Activated CD4-positive, alpha-beta T cell treated with anti-CD3 and anti-CD28 coated beads, Interleukin-2, amount 10 ng/mL, durations not matched to agents 7 days and 5 days (primary cell): ENCODE data around the gene USP2. TPM values are rescaled to one million over a fixed set of nuclear protein-coding genes. Genes with fewer than 3 reads are reported as not detected.

Experiments used
- CTCF ChIA-PET: fragments of 350-600 bp; sonication (Branson Sonifier 250); formaldehyde crosslinking; loops from one replicate; lab custom pipeline; 2021; ENCODE audit warnings: antibody characterized with exemption; lab: Charles Lee
- POLR2A ChIA-PET: fragments of 350-600 bp; sonication (Branson Sonifier 250); formaldehyde crosslinking; loops from one replicate; lab custom pipeline; 2021; ENCODE audit warnings: antibody characterized with exemption; lab: Charles Lee
- DNase-seq: peaks from one replicate; pipeline ENCODE4 v3.0.0-alpha.2; 2020
- H3K27ac Mint-ChIP-seq: one replicate; pipeline ENCODE4 v1.8.0; 2021; ENCODE audit warnings: mild to moderate bottlenecking, moderate library complexity, mixed read lengths
- H3K27me3 Mint-ChIP-seq: one replicate; pipeline ENCODE4 v1.8.0; 2021; ENCODE audit warnings: mixed read lengths
- H3K36me3 Mint-ChIP-seq: one replicate; pipeline ENCODE4 v1.8.0; 2021; ENCODE audit warnings: low read depth, mixed read lengths
- H3K4me1 Mint-ChIP-seq: one replicate; pipeline ENCODE4 v1.8.0; 2021; ENCODE audit warnings: mixed read lengths
- H3K4me3 Mint-ChIP-seq: one replicate; pipeline ENCODE4 v1.8.0; 2021; ENCODE audit warnings: mild to moderate bottlenecking, moderate library complexity, mixed read lengths
- H3K9me3 Mint-ChIP-seq: one replicate; pipeline ENCODE4 v1.8.0; 2021; ENCODE audit warnings: mixed read lengths
- total RNA-seq, 2 experiments: library from RNA; stranded (reverse); gene quantifications; one replicate each; pipeline ENCODE4 v1.2.3, GENCODE V29; 2021

USP2 gene, protein sequence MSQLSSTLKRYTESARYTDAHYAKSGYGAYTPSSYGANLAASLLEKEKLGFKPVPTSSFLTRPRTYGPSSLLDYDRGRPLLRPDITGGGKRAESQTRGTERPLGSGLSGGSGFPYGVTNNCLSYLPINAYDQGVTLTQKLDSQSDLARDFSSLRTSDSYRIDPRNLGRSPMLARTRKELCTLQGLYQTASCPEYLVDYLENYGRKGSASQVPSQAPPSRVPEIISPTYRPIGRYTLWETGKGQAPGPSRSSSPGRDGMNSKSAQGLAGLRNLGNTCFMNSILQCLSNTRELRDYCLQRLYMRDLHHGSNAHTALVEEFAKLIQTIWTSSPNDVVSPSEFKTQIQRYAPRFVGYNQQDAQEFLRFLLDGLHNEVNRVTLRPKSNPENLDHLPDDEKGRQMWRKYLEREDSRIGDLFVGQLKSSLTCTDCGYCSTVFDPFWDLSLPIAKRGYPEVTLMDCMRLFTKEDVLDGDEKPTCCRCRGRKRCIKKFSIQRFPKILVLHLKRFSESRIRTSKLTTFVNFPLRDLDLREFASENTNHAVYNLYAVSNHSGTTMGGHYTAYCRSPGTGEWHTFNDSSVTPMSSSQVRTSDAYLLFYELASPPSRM
- total RNA-seq, result under 1 TPM; 0.17 to 0.22 TPM

DNA sequence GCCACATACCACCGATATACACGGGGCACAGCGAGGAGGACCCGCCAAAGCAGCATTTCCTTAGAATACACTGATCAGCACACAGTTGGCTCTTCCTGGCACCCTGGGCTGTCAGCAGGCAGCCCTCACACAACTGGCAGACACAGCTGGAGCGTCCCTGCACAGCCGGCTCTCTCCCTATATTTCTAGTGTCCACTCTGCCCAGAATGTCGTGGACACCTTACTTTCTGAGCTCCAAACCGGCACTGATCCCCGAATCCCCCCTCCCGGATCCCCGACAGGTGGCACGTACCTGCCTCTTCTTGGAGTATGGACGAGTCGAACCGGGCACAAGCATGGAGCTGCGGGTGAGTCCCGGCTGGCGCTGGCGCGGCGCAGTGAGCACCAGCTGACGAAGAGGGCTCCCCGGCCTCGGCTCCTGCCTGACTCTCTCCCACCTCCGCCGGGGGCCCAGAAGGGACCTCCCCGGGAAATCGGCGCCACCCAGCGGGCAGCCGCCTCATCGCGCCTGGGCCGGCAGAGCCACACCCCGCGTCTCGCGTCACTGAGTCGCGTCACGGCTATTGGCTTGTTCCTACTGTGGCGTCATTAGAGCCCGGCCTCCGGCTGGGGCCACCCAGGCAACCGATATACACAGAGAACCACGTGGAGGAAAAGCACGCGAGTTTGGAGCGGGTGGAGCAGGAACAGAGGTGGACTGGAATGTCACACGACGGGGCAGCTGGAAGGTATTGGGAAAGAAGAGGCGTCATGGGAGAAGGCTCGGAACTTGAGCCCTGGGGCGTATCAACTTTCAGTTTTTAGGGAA lies at the start of gene USP2:
TSS of gene USP2 (minus strand) at position 510 of the 808 bp plus-strand sequence. CDS start 8,210 bp downstream, outside the sequence.
- H3K9me3 Mint-ChIP-seq, result no peaks in the 10 kb centered on the region
- H3K27ac Mint-ChIP-seq, result peak within 1 kb of the TSS; percentile 51

DNA sequence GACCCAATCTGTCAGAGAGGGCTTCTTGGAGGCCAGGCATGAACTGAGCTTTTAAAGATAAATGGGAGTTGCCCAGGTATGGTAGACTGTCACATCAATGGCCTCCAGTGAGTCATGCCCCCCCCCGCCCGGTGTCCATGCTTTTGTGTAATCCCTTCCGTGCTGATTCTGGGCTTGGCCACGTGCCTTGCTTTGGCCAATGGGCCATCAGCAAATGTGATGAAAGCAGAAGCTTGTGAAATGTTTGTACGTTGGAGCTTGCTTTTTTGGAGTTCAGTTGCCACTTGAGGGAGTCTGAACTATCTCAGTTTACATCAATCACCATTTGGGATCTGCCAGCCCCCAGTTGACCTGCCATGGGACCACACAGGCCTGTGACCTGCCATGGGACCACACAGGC lies 45.8 kb upstream of the USP2 start:
- ChIA-PET POLR2A (no interaction called here), CTCF (no interaction called here)
- Mint-ChIP-seq H3K27ac (no peak overlapping the region), H3K9me3 (no peaks in the 10 kb centered on the region), H3K4me3 (no peak overlapping the region), H3K4me1 (peaks cover 4% of the 10 kb centered on the region), H3K27me3 (peaks cover 38% of the 10 kb centered on the region), H3K36me3 (no peaks in the 10 kb centered on the region)
- DNase-seq, result no peak

More for the DNA sequence above, at the start of gene USP2:
- no peak within 1 kb of the TSS for H3K4me3 Mint-ChIP-seq
- ChIA-PET CTCF (interaction anchor here (0.5 to 2.4 kb wide), 17 partner anchors 8 to 930 kb away, joined by 3 to 11 read pairs (median 4); no protein-coding TSS in a partner anchor), POLR2A (no interaction called here)
- DNase-seq, result peak; percentile 95
- H3K4me1 Mint-ChIP-seq, result peaks cover 7% of the 10 kb centered on the region
- no peaks in the 10 kb centered on the region for H3K36me3 Mint-ChIP-seq
- H3K27me3 Mint-ChIP-seq, result peaks cover 6% of the 10 kb centered on the region

DNA sequence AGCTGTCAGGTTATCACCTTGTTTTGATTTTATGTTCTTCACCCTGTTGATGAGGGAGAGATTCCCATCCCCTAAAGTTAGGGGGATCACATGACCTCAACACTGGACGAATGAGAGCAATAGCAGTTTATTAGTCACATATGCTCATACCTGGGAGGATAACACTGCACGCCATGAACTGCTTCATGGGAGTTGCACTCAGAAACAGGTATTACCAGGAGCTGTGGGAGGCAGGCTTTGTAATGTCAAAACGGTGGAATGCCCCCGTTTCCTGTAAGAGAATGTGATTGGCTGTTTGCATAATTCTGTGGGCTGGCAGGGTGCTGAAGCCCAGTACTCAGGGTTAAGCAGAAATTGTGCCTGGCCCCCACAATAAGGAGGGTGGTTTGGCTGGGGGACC lies 44.7 kb upstream of the USP2 start:
- ChIA-PET CTCF (interaction anchor here (0.6 to 0.7 kb wide), 2 partner anchors 198 to 502 kb away, joined by 3 to 4 read pairs; no protein-coding TSS in a partner anchor), POLR2A (no interaction called here)
- DNase-seq, result no peak
- Mint-ChIP-seq H3K27me3 (peaks cover 42% of the 10 kb centered on the region), H3K4me1 (peaks cover 12% of the 10 kb centered on the region), H3K4me3 (no peak overlapping the region), H3K27ac (no peak overlapping the region), H3K36me3 (no peaks in the 10 kb centered on the region), H3K9me3 (no peaks in the 10 kb centered on the region)

DNA sequence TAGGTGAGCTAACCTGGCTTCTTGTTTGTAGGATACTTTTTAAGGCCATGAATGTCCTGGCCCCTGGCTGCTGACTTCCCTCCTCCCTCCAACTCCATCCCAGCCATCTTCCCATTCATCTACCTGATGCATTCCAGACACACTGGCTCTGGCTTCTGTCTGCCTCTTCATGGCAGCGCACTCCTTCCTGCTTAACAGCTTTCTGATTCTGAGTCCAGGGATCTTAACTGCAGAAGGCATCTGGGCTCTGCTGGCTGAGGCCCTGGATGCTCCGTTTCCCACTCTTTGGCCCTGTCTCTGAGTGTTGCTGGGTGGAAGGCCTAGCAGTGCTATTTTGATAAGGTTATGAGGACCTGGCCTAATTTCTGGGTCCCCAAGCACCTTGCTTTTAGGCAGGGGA lies 43.3 kb upstream of the USP2 start:
- ChIA-PET POLR2A (no interaction called here), CTCF (no interaction called here)
- no peak for DNase-seq
- H3K36me3 Mint-ChIP-seq, result no peaks in the 10 kb centered on the region
- no peaks in the 10 kb centered on the region for H3K9me3 Mint-ChIP-seq
- H3K4me3 Mint-ChIP-seq, result no peak overlapping the region
- peaks cover 12% of the 10 kb centered on the region for H3K4me1 Mint-ChIP-seq
- H3K27me3 Mint-ChIP-seq, result peaks cover 38% of the 10 kb centered on the region
- H3K27ac Mint-ChIP-seq, result no peak overlapping the region

DNA sequence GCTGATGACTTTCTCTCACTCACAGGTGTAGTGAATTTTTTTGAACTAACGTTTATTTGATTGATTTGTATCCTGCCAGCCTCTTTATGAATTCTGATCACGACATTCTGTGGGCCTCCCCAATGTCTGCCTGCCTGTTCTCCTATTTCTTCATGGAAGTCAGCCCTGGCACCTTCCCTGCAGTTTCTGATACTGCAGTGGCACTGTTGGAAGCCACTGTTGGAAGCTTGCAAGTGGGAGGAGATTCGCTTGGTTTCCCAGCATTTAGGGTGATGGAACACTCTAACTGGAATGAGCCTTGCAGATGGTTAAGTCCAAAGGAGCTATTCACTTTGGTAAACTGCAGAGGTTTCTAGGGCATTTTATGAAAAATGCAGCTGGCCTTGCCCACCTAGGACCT lies 42.8 kb upstream of the USP2 start:
- Mint-ChIP-seq H3K4me1 (peaks cover 12% of the 10 kb centered on the region), H3K27me3 (peaks cover 35% of the 10 kb centered on the region), H3K4me3 (no peak overlapping the region), H3K36me3 (no peaks in the 10 kb centered on the region), H3K27ac (no peak overlapping the region), H3K9me3 (no peaks in the 10 kb centered on the region)
- POLR2A ChIA-PET, result no interaction called here
- CTCF ChIA-PET, result no interaction called here
- DNase-seq, result no peak

DNA sequence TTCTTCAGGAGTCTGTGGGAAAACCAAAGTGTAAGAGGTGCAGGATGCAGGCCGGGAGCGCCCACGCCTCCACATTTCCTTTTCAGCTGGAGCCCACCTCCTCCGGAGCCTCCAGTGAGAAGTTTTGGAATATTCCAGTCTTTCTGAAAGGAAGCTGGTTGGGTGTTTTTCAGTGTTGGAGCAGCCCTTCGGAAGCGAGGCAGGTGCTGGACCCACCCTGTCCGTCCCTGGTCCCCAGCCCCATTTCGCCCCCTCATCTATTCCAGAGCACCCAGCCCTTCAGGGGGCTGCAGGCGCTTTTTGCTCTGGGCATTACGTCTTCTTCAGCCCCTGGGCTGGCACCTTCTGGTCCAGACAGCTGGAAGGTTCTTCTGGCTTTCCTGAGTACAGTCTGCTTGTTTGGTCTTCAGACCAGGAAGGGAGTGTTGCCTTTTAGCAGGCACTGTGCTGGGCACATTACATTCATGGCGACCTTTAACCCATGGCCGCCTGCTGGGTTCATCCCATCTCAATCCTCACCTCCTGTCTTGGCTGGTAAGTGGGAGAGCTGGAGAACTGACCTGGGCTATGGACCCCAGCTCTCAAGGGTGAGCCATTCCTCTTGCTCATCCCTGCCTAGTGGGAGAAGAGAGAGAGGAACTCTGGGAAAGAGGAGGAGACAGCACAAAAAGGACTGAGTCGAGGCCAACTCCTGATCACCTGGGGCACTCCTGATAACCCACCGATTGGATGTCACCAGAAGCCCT lies 42.2 kb upstream of the USP2 start:
- Mint-ChIP-seq H3K9me3 (no peaks in the 10 kb centered on the region), H3K4me1 (peaks cover 12% of the 10 kb centered on the region), H3K4me3 (no peak overlapping the region), H3K27me3 (peaks cover 35% of the 10 kb centered on the region), H3K36me3 (no peaks in the 10 kb centered on the region), H3K27ac (no peak overlapping the region)
- ChIA-PET CTCF (no interaction called here), POLR2A (no interaction called here)
- no peak for DNase-seq

DNA sequence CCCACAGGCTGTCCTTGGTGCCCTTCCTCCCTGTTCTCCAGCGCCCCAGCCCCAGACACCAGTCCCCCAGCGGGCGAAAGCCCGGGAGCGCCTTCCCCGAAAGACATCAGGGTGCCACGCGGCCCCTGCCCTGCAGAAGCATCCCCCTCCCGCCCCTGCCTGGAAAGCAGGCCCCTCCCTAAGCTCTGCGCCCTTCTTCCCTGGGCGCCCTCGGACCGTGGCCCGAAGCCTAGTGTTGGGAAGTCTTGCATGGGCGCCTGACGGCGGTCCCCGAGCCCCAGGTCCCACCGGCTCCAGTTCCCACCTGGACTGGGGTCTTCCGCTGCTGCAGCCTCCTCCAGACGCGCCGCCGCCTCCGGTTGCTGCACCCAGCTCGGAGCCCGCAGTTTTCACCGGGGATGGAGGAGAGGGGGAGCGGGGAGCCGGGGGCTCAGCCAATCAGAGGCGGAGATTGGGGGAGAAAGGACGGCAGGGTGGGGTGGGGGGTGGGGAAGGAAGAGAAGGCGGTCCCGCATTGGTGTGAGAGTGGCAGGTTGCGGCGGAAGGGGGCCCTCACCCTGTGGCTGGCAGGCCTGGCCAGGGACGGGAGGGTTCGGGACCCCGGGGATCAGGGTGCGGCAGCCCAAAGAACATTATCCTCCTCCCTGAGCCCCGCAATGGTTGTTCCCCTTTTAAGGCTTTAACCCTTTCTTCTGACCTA lies 41.5 kb upstream of the USP2 start, which contains the start of gene THY1:
TSS of gene THY1 (minus strand) at position 364 of the 700 bp plus-strand sequence. CDS start 2,267 bp downstream, outside the sequence.
- no peak within 1 kb of the TSS for H3K27ac Mint-ChIP-seq
- H3K27me3 Mint-ChIP-seq, result peaks cover 33% of the 10 kb centered on the region
- H3K4me3 Mint-ChIP-seq, result peak within 1 kb of the TSS; percentile 2
- ChIA-PET POLR2A (no interaction called here), CTCF (no interaction called here)
- peaks cover 12% of the 10 kb centered on the region for H3K4me1 Mint-ChIP-seq
- H3K36me3 Mint-ChIP-seq, result no peaks in the 10 kb centered on the region
- no peak for DNase-seq
- no peaks in the 10 kb centered on the region for H3K9me3 Mint-ChIP-seq

DNA sequence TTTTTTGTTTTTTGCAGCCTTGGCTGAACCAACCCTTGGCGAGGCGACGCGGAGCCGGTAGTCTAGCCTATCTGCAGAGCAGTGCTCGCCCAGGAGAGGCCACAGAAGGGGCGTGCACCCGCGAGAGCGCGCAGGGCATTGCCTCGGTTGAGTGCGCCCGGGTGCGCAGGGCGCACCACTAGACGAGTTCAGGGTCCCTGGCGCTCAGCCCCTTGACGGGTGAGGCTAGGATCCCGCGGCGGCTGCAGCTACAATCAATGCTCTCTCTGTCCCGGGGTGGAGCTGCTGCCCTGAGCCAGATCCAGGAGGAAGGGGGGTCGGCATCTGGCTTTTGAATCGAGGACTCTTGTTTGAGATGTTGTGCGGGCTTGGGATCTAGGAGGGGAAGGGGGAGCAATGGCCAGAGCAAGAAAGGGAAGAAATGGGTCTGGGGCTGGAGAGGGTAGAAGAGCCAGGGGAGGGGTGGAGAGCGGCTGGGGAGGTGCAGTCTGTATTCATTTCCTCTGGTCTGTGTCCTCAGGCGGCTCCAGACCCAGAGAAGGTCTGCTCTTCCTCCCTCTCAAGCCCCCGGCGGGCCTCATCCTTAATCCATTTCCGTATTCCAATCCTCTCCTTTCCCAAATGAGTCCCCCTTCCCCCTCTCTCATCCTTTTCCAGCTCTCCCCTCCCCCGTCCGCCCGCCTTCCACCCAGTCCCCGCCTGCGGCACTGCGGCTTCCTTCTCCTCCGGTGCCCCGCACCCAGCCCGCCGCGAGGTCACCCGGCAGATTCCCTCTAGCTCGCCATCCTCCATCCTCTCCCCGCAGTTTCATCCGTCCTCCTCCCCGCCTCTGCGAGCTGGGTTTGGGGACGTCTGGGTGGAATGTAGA lies 40.7 kb upstream of the USP2 start:
- Mint-ChIP-seq H3K4me1 (peaks cover 12% of the 10 kb centered on the region), H3K36me3 (no peaks in the 10 kb centered on the region), H3K4me3 (peak overlapping the region; percentile 2), H3K27ac (no peak overlapping the region), H3K9me3 (no peaks in the 10 kb centered on the region), H3K27me3 (peaks cover 33% of the 10 kb centered on the region)
- ChIA-PET CTCF (interaction anchor here (1.4 kb wide), 1 partner anchor 37 kb away, joined by 5 read pairs; no protein-coding TSS in a partner anchor), POLR2A (no interaction called here)
- no peak for DNase-seq

DNA sequence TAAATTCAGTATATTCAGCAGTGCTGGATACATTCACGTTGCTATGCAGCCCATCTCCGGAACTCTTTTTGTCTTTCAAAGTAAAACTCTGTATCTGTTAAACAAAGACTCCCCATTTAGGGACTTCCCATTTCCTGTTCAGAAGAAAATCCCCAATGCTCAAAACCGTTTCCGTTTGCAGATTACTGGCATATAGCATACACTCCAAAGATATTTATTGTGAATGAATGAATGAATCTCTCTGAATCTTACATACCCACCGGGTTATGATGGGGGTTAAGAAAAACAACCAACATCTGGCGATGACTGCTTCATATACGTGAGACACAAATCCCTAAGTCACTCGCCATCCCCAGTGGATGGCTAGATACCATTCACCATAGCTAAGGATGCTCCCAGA lies 39.9 kb upstream of the USP2 start:
- Mint-ChIP-seq H3K4me1 (peaks cover 12% of the 10 kb centered on the region), H3K4me3 (no peak overlapping the region)

DNA sequence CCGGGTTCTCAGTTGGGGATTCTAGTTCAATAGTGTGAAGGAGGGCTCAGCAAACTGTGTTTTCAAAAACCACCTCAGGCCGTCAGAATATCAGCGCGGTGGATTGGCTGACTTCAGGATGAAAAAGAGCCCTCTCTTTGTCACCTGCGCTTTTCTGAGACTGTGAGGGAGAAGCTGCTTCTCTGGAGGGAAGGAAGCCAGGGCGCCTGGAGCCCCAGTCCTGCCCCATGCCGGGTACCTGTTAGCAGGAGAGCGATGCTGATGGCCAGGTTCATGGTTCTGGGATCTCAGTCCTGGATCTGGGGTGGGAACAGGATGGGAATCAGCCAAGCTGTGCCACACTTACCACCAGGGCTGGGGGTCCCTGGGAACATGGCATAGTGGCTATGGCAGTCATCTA lies 39.1 kb upstream of the USP2 start:
- ChIA-PET POLR2A (no interaction called here), CTCF (no interaction called here)
- no peak for DNase-seq
- Mint-ChIP-seq H3K9me3 (no peaks in the 10 kb centered on the region), H3K4me3 (no peak overlapping the region), H3K36me3 (no peaks in the 10 kb centered on the region), H3K27ac (no peak overlapping the region), H3K27me3 (peaks cover 32% of the 10 kb centered on the region), H3K4me1 (peaks cover 12% of the 10 kb centered on the region)

More for the DNA sequence above, 39.9 kb upstream of the USP2 start:
- no peak for DNase-seq
- POLR2A ChIA-PET, result no interaction called here
- H3K27me3 Mint-ChIP-seq, result peaks cover 33% of the 10 kb centered on the region
- CTCF ChIA-PET, result interaction anchor here (1.4 kb wide), 1 partner anchor 37 kb away, joined by 5 read pairs; no protein-coding TSS in a partner anchor
- no peaks in the 10 kb centered on the region for H3K9me3 Mint-ChIP-seq
- H3K36me3 Mint-ChIP-seq, result no peaks in the 10 kb centered on the region
- H3K27ac Mint-ChIP-seq, result no peak overlapping the region
